Measurements from ENCODE around the gene PRTG.
A peak's percentile ranks its signal among the peaks of the same experiment; 100 is the strongest.
"Not testable (repeated sequence)": the region's sequence is repeated elsewhere in the genome, so short reads cannot be mapped to it uniquely, and the experiment has no call there.

The PRTG gene

DNA sequence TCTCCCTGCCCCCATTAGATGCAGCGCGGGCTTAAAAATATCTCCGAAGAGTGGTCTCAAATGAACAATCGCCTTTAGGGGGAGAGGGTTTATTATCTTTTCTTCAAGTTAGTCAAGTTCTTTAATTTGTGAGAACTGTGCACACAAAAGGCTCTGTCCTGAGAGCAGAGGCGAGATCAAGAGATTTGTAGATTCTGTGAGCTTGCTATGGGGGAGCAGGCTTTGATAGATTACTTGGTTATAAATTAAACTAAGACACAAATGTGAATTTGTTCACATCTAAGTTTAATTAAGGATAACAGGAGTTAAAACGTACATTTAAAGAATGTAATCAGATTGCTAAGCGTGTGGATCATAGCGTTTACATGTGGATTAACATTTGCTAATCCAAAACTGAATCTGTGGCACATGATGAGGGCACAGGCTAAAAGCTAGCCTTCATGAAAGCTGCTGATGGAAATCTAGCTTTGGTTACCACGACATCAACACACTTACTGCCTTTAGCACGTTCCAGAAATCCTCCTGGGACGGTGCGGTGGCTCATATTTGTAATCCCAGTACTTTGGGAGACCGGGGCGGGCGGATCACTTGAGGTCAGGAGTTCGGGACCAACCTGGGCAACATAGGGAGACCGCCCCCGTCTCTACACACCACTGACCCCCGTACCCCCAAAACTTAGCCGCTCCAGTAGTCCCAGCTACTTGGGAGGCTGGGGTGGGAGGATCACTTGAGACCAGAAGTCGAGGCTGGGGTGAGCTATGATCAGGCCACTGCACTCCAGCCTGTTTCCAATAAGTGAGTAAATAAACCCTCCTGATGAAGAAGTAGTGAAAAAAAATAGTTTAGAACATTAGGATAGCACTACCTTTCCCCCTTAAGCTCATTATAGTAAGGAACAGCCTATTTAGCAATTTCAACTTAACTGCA lies 1.0 kb upstream of the PRTG start:
- DNase-seq = no peak

DNA sequence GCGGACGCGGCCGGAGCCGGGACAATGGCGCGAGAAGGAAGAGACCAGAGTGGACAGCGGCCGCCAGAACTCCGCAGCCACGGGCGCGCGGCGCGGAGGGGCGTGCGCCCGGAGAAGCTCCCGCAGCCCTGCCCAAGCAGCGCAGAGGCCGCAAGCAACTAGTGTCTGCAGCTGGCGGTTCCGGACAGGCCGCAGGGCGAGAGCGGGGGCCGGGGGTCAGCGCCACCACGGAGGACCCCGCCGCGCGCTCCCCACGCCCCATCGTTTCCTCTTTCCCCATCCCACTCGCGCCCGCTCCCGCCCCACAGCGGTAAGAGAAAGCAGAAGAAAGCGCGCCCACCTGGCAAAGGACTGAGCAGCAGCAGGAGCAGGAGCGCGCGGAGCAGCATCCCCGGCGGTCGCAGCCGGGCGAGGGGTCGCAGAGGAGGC lies 440 bp downstream of the PRTG start:
- DNase-seq = peak; percentile 35 to 48

DNA sequence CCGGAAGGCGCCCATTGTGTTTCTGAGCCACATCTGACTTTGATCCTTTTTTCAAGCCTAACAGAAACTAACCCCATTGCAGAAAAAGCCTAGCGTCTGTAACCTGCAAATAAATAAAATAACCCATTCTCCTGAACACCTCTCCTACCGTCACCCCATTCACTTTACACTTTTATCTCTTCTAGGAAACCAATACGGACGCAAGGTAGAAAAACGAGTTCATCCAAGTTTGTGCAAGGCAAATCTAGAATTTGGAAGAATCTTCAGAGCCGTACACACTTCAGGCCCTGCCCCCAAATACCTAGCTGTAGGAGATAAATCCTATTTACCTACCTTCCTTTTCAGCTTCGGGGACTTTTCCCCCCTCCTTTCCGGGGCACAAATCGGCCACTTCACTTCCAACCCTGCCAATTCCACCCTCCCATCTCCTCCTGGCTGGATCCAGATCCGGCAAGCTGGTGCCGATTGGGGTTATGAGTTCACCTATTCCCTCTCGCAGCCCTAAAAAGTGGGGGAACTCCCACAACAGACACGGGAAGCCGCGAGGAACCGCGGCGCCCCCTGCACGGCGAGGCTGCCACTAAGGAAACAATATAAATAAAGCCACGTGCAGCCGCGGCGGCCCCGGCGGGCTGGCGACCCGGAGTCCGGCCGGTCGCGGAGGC lies 987 bp downstream of the PRTG start:
- peak in 1 of 2 experiments; percentile 16 for DNase-seq

DNA sequence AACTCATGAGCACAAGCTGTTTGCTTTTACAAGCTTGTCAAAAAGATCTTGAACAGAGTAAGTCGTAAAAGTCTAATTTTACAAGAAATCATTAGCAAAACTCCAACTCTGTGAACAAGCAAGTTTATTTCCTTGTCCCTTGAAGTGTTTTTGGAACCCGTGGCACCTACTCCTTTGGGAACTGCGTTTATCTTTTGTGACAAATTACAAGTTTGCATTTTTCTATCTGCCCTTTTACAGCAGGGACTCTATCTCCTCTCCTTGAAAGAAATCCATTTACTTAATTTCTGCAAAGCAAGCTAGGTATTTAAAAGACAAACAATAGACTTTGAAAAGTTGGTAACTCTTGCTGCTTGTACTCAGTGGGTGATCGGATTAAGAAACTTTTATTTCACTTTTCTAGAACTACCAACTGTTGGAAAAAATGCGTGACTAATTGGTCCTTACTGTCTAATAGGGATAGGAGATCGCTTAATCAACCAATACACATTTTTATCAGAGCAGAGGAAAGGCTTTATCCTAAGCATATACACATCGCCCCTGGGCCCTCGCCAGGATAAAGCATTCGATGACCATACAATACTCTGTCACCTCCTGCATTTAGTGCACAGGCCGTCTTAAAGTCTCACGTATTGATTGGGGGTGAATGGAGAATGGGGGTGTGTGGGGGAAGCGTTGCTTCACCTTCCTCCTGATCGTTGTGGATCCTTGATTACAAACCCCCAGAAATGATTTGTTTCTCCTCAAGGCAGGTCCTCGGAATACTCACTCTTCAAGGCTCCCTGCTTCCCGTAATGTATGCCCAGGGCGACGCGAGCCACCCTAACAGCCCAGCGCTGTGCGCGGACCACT lies 1.7 kb downstream of the PRTG start:
- no peak for DNase-seq

DNA sequence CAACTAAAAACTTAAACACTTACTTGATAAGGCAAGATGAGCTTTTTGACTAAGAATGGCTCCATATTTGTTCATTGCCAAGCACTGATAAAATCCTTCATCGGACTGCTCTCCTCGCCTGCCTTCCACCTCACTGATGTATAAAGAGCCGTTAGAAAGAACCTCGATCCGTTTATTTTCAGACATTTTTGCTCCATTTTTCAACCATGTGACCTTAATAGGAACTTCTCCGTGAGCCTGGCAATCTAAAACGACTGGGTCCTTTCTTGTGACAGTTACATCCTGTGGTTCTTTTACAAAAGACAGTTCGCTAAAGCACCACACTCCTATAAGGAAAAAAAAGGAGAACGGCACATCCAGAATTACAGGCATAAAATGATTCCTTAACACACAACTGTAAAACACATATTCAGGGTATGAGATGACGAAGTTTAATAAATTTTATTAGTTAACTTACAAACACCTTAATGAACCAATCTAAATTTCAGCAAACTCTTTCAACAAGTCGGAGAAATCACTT lies 2.5 kb downstream of the PRTG start:
- no peak for DNase-seq

DNA sequence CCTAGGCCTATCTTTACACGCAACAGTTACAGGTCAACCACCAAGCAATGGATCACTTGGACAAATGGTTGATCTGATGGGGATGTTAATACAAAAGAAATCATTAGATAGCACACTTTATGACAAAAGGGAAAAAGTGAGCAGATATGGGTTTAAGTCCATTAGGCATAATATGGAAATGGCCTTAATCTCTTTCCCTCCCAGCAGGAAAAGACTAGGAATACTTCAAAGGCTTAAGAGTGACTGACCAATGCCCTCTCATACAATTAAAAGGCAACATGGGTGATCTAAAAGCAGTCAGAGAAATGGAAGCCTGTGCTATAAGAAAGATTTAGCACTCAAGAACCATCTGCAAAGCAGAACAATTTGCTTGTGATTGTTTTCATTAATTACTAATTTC lies 3.3 kb downstream of the PRTG start:
- no peak for DNase-seq

DNA sequence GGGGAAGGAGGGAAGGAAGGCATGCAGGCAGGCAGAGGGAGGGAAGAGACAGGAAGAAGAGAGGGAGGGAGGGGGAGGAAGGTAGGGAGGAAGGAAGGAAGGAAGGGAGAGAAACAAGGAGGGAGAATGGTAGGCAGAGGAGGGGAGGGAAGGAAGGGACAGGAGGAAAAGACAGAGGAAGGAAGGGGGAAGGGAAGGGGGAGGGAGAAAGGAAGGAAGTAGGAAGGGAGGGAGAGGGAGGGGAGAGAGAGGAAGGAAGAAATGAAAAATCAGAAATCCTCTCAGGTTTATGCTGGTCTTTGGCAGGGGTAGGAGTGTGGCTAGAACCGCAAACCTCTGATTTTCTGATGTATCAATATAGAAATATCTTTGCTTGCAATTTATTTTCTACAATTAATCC lies 4.2 kb downstream of the PRTG start:
- DNase-seq = no peak

DNA sequence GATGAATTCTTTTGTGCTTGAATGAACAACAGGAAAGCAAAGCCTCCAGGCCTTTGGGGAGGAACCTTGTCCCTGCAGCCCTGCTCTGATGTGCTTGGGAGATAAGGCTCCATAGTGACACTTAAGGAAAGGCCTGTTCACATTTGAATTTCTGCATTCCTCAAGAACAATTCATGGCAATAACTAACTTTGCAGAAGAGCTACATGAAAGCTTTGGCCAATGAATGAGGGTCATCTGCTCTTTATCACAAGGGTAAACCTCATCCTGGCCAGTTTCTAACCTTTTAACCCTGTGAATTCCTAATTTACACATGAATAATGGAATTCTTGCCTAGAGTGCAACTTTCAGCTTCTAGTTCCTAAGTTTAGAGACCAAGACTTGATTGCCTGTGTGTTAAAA lies 5.6 kb downstream of the PRTG start:
- no peak for DNase-seq

DNA sequence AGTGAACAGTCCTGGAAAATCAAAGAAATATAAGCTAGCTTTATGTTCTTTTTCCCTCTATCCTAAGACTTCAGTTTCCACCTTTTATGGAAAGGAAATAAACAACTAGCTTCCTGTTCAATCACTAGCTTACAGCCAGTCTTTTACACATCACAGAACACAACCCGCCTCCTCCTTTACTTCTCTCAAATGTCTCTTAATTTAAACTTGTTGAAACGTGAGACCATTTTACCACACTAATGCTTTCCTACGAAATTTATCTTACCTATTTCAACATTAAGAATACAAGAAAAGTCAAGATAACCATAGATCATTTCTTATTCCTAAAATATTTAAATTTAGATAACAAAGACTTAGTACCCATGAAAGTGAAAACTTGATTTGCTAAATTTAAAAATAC lies 6.2 kb downstream of the PRTG start:
- DNase-seq = no peak

DNA sequence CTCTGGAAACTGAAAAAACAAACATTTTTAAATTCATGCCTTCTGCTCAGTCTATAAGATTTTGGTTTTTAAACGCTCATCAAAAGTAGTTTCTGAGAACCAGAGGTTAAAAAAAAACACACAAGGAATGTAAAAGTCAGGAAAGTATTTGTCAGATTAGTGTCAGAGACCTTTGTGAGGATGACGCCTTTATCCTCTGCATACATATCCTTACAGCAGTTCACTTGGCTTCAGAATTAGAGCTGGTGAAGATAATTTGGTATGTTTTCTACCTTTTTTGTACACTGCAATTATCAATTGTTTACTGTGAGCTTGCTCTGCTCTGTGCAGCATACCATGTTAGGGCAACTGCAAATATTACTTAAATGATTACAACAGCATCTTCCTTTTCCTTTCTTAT lies 8.3 kb downstream of the PRTG start:
- DNase-seq = no peak

DNA sequence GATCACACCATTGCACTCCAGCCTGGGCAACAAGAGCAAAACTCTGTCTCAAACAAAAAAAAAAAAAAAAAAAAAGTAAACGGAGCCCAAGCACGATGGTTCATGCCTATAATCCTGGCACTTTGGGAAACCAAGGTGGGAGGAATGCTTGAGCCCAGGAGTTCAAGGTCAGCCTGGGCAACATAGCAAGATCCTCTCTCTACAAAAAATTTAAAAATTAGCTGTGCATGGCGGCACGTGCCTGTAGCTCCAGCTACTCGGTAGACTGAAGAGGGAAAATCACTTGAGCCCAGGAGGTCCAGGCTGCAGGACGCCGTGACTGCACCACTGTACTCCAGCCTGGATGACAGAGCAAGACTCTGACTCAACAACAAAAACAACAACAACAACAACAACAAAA lies 9.5 kb downstream of the PRTG start:
- not testable (repeated sequence) for DNase-seq

DNA sequence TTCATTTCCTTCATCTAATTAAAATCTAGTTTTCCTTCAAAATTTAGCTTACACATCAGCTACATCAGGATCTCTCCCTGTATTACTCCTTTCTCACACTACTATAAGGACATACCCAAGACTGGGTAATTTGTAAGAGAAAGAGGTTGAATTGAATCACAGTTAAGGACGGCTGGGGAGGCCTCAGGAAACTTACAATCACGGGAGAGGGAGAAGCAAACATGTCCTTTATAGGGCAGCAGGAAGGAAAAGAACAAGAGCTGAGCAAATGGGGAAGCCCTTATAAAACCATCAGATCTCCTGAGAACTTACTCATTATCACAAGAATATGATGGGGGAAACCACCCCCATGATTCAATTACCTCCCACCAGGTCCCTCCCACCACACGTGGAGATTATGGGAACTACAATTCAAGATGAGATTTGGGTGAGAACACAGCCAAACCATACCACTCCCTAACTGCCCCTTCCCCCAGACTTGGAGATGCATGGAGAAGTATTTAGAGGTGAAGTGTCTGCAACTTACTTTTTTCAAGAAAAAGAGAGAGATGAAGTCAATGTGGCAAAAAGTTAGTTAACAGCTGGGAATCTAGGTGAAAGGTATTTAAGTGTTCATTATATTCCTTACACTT lies 21.3 kb downstream of the PRTG start:
- no peak for DNase-seq

DNA sequence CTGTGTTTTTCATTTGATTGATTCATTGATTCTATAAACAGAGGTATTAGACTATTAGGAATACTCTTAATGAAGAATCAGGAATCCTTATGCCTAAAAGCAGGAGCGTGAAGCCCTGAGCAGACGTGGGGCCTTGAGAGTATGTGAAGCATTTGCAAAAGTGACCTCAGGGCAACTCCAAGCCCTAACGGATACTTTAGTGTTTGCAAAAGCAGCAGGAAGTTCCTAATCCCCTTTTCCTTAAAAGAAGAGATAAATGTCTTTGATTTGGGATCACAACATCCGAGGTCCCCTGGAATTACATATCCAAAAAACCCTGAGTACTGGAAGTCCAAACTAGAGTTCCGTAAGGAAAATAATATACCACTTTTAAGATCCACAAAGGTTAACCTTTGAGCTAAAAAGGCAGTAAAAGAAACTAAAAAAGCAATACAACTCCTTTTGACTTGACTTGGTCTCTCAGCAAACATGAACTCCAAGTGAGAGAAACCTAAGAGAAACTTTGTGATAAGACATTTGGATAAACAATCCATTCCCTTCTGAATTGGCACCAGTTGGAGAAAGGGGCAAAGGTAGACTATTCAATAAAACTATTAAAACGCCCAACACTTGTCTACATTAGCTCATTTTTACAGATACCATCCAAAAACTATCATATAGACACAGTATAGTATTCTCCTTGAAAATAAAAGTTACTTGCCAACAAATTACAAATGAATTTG lies 27.4 kb downstream of the PRTG start:
- no peak for DNase-seq

DNA sequence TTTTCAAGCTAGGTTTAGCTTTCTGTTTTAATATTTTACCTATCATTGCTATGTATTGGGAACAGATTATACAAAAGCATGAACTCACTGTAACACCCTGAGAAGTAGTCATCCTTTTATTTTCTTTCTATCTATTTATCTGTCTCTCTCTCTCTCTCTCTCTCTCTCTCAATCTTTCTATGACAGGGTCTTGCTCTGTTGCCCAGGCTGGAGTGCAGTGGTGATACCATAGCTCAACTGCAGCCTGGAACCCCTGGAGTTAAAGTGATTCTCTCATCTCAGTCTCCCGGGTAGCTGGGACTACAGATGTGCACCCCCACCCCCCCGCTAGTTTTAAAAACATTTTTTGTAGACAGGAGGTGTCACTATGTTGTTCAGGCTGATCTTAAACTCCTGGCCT lies 28.9 kb downstream of the PRTG start:
- DNase-seq = no peak

DNA sequence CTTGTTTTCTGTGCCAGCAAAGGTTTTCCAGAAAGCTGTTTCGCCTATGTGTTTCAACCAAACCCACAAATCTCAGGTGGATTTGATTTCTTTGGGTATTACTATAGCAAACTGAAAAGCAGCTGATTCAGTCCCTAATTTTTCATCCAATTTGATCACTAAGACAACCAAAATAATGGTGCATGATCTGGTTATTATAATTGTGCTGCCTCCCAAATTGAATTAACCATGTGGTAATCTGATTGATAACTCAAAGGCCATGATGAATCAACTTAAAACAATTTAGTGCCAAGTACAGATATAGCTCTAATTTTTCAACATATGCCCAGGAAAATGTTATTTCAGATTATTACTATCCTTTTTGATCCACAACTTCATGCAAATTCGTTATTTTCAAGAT lies 30.6 kb downstream of the PRTG start:
- DNase-seq = no peak

DNA sequence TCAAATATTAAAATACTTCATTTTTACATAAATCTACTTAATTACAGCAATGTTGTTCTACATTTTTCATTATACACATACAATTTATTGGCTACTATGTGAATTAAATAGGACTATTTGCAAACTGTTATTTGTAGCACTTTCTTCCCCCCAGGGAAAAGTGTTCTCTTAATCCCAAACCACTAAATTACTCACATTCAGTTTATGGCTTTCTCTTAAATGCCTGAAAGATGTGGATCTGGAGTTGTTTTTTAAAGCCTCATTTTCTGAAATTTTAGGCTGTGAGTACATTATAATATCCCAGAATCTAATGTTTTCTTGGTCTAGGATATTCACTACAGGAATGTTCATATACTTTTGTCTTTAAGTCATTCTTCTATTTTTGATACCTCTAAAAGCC lies 32.7 kb downstream of the PRTG start:
- DNase-seq = no peak

DNA sequence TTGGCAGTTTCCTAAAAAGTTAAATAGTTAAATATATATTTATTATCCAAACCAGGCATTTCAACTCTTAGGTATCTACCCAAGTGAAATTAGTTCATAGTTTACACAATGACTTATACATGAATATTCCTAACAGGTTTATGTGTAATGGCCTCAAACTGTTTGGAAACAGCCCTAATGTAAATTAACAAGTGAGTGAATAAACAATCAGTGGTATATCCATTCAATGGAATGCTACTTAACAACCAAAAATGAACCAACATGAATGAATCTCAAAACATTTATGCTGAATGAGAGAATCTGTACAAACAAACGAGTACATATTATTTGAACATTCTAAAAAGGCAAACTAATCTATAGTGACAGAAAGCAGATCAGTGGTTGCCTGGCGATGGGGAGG lies 33.5 kb downstream of the PRTG start:
- no peak for DNase-seq

DNA sequence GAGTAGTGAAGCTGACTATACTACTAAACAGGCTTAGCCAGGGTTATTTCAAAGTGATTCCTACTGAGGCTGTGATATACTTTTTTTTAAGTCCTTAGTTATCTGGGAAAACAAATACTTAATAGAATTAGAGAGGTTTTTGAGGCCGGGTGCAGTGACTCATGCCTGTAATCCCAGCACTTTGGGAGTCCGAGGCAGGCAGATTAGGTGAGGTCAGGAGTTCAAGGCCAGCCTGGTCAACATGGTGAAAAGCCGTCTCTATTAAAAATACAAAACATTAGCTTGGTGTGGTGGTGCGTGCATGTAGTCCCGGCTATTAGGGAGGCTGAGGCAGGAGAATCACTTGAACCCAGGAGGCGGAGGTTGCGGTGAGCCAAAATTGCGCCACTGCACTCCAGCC lies 34.2 kb downstream of the PRTG start:
- no peak for DNase-seq

DNA sequence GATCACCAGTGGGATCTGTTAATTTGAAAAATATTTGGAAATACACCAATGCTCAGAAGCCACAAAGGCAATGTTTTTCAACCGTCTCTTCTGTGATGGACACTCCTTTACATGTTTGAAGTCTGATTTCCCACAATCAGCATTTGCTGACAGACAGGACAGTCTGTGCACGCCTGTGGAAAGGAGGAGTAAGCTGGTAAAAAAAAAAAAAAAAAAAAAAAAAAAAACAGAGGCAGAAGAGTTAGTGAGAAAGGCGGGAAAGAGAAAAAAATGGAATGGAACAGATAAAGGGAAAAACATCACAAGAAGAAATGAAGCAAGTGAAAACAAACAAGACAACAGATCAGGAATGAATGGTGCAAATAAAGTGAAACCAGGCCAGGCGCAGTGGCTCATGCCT lies 35.0 kb downstream of the PRTG start:
- no peak for DNase-seq

DNA sequence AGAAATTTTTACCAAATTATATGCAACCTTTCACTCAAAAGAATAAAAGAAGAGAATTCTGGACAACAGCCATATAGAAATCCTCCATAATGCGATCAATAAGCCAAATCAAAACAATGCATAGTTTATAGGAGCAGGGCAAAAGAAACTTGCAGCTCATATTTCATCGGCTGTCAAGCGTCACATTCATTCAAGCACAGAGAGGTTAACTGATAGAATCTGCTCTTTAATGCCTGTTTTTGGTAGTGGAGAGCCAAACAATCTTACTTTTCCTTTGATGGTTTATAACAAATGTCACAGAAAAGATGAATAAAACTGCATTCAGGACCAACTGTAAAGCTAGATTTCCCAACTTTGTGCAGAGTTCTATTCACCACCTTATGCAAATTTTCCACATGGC lies 35.4 kb downstream of the PRTG start:
- no peak for DNase-seq

DNA sequence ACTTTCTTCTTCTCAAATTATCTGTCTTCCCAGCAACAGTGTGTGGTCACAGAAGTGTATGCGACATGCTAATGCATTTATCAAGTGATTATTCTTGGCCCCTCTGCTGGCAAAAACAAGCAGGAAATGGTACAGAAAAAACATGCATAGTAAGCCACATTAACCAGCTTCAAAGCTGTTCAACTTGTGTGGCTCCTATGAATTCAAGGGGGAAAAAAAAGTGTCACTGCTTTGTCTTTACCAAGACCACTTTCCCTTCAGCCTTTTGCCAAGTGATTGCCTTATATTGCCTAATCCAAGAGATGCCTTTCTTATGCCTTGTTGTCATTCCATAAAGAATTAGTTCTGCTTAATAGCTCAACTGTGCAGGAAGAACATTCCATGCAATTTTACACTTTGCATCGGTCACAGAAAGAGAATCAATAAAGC lies 39.1 kb downstream of the PRTG start:
- no peak for DNase-seq

DNA sequence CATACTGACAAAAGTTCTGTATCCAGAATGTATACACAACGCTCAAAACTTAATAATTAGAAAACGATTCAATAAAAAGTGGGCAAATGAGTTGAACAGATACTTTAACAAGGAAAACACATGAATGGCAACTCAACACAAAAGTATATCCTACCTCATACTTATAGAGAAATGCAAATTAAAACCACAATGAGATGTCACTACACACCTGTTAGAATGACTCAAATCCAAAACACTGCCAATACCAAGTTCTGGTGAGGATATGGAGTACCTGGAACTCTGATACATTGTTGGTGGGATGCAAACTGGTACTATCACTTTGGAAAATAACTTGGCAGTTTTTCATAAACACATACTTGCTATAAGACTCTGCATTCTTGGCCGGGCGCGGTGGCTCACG lies 42.1 kb downstream of the PRTG start:
- no peak for DNase-seq

All from NCI-H2081 (cell line).